HG02610 (cell line): ENCODE data around the gene C16orf89.
"Not testable (repeated sequence)": the region's sequence is repeated elsewhere in the genome, so short reads cannot be mapped to it uniquely, and the experiment has no call there.

Experiments used
- ATAC-seq: cut with Tn5 transposase; IDR thresholded peaks from one replicate; pipeline ENCODE4 v1.9.1; 2021; ENCODE audit warnings: mild to moderate bottlenecking, moderate library complexity; ENCODE audit not compliant: unreplicated experiment

C16orf89 gene, protein sequence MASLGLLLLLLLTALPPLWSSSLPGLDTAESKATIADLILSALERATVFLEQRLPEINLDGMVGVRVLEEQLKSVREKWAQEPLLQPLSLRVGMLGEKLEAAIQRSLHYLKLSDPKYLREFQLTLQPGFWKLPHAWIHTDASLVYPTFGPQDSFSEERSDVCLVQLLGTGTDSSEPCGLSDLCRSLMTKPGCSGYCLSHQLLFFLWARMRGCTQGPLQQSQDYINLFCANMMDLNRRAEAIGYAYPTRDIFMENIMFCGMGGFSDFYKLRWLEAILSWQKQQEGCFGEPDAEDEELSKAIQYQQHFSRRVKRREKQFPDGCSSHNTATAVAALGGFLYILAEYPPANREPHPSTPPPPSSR

DNA sequence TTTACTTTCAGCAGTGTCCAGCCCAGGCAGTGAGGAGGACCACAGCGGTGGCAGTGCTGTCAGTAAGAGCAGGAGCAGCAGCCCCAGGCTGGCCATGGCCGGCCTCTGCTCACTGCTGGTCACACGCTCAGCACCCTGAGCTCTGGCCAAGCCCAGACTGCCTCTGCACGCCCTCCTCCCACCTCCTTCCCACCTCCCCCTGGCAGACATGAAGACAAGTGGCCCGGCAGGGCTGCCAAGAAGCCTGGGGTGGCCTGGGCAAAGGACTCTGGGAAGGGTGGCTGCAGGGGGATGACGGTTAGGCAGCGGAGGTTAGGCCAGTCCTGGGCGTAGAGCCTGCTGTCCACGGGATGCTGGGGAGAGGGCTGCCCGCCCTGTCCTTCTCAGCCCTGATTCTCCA, at the start of gene C16orf89:
C16orf89 (minus strand) TSS at position 144 of the 400 bp plus-strand sequence; CDS start at position 96, 48 bp downstream.
- no peak for ATAC-seq

DNA sequence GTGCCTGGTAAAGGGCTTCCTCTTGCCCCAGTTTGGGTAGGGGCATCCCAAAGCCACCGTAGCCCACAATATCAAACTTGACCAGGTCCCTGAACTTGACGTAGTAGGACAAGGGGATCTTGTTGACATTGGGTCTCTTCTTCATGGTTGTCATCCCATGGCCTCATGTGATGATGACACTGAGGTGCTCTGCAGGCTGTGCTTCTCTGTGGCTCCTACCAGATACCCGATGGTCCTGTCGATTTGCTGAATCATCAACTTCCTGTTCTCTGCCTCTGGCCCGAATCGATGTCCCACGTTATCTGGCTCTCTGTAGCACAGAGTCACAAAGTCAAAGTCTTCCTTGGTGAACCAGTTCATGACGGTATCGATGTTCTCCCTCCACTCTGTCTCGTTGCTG, 45.2 kb upstream of the C16orf89 start:
- ATAC-seq, result not testable (repeated sequence)

DNA sequence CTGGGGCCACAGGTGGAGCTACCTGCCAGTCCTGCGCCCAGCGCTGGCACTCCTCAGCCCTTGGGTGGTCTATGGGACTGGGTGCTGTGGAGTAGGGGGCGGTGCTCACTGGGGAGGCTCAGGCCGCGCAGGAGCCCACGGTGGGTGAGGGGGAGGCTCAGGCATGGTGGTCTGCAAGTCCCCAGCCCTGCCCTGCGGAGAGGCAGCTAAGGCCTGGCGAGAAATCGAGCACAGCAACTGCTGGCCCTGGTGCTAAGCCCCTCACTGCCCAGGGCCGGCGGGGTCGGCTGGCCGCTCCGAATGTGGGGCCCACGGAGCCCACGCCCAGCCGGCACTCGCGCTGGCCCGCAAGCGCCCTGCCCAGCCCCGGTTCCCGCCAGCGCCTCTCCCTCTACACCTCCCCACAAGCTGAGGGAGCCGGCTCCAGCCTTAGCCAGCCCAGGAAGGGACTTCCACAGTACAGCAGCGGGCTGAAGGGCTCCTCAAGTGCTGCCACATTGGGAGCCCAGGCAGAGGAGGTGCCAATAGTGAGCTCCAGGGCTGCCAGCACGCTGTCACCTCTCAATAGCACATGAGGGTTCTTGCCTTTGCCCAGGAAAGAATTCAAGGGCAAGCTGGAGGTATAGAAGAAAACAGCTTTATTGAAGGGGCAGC, 42.9 kb upstream of the C16orf89 start:
- ATAC-seq, result no peak

DNA sequence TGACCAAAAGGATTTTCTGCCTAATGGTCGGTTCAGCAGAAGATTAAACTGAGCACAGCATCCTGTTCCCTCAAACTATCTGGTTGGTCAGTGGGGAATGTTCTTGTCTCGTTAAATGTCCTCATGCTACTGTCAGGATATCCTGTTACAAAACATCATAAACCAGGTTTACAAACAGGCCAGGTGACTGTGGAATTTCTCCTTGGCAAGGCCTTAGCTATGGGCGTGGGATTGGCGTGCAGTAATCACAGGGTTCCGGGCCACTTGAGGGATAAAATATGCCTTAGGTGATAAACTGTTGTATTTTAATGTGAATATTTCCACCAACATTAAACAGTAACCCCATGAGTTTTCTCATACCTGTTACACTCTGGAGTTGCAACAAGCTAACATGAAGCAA, 39.3 kb upstream of the C16orf89 start:
- ATAC-seq, result not testable (repeated sequence)

DNA sequence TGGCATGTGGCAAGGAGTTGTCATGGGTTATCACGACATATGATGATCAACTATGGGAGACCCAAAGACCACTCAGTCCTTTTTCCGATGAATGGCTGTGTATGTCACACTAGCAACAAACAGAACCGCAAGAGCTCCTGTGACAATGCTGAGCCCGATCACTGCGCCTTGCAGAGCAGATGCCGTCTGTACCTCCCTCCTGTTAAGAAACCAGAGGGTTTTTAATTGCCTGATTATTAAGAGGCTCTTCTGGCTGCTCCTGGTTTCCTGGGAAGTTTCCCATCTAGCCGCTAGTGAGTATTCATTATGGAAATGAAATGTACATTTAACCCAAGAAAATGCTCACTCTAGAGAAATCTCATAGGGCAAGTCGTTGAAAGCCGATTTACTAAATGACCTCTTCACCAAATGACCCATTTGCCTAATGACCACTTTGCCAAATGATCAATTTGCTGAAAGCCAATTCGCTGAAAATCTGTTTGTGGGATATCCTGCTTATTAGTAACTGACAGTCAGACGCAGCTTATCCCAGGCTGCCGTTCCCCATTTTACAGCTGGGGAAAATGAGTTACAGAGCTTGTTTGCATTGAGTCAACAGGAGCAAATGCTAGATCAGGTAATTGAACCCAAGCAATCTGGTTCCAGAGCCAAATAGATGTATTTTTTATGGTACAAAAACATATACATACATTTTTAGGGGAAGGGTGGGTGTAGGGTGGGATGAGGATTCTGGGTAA, 37.7 kb upstream of the C16orf89 start:
- not testable (repeated sequence) for ATAC-seq

DNA sequence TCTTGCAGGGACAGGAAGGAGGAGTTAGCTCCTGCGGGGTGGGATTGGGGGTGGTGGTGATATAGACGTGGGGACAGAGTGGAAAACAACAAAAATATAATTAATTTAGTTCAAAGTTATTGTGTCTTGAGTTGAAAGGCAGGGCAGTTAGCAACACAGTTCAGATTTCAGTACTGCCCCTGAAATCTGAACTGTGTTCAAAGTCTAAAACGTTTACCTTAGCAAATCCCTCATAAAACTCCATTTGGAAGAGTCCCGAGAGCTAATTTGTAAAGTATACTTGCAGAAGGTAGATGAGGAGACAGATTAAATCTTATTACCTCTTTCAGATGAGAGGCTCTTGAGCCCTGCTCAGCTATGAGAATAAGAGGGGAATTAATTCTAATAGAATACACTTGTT, 33.4 kb upstream of the C16orf89 start:
- not testable (repeated sequence) for ATAC-seq

DNA sequence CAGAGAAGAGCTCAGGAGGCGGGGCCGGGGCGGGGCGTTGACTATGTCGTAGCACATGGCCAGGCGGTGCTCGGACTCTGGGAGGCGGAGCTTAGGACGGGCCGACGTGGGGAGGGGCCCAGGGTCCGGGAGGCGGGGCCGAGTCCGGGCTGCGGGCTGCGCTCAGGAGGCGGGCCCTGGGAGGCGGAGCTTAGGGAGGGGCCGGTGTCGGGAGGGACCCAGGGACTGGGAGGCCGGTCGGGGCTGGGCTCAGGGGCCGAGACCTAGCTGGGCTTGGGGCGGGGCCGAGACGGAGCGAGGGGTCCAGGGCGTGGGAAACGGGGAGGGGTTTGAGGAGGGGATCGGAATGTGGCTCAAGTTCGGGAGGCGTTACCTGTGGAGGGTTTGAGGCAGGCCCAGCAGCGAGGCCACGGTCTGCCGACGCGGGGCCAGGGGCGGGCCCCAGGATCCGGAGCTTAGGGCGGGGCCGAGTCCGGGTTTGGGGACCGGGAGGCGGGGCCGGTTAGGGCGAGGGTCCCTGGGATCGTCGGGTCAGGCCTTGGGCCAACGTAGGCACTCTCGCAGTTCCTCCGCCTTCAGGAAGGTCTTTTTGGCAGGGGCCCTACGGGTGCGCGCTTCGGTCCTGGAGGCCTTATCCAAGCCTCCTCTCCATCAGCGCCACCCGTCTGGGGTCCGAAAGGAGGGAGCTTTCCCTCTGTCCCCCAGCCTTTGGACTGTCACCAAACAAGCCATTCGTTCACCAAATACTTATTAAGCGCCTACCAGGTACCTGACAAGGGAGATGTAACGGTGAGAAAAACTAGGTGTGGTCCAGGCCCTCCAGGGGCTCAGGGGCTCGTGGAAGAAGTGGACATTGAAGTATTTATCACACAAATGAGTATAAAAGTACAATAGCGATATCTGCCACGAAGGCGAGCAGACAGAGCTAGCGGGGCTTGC, 32.7 kb upstream of the C16orf89 start:
- not testable (repeated sequence) for ATAC-seq

DNA sequence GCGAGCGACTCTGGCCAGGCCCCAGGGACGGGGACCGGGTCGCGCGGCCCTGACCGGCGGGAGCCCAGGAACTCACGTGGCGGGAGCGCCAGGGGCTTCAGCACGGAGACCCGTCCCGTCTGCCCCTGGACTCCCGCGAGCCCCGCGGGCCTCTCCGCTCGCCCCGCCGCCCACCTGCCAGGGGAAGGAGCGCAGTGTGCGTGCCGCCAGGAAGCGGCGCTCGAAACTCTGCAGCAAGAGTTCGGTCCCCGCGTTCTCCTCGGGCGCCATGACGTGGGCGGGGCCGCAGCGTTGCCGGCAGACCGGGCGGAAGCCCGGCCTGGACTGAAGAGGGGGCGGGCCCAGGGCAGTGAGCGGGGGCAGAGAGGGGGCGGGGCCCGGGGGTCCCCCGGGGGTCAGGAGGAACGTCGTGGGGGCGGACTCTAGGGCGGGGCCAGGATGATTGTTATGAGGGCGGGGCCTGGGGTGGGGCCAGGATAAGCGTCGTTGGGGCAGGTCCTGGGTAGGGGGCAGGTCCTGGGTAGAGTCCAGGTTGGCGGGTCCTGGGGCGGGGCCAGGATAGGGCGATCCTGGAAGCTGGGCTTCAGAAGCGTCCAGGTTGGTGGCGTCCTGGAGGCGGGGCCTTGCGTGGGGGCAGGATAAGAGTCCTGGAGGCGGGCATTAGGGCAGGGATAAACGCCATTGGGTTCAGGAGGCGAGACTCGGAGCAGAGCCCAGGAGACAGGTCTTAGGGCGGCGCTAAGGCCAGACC, 31.9 kb upstream of the C16orf89 start, which contains the start of gene EEF2KMT:
EEF2KMT (minus strand) TSS at position 326 of the 751 bp plus-strand sequence; CDS start at position 270, 56 bp downstream.
- peak; percentile 97 for ATAC-seq

DNA sequence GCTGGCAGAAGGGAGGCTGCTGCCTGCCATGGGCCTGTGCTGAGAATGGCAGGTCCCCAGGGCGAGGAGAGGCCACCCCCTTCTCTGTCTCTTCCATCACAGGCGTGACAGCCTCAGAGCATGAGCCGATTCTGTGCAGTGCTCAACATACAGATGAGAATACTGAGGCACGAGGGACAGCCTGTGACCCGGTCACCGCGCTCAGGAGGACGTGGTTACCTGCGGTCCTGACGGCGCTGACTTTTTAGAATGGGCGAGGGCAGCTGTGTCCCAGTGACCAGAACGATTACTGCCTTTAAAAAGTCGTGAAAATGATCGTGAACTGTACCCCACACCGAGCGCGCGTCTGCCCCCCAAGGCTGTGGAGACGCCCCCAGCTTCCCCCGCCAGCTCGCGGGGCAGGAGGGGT, 31.3 kb upstream of the C16orf89 start:
- ATAC-seq, result not testable (repeated sequence)

DNA sequence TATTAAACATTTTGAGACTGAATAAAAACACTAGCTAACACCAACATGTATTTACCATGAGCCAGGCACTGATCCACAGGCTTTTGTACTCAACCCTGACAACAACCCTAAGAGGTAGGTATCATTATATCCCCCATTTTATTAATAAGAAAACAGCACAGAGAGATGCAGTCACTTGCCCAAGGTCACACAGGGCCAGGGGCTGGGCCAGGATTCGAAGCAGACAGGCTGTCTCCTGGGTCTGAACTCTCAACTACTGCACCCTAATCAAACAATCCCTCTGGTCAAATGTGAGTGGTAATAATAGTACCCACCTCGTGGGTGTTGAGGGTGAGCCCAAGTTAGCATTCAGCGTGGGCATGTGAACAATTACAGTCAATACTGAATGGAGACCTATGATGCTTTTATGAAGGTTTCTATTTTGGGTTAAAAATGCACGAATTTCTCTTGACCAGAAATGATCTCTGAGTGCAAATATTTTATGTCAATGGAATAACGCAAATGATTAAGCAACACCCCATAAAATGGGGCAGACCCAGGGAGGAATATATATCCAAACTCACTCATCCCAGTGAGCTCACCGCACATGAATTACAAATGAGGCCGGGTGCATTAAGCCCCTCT, 30.8 kb upstream of the C16orf89 start:
- not testable (repeated sequence) for ATAC-seq

DNA sequence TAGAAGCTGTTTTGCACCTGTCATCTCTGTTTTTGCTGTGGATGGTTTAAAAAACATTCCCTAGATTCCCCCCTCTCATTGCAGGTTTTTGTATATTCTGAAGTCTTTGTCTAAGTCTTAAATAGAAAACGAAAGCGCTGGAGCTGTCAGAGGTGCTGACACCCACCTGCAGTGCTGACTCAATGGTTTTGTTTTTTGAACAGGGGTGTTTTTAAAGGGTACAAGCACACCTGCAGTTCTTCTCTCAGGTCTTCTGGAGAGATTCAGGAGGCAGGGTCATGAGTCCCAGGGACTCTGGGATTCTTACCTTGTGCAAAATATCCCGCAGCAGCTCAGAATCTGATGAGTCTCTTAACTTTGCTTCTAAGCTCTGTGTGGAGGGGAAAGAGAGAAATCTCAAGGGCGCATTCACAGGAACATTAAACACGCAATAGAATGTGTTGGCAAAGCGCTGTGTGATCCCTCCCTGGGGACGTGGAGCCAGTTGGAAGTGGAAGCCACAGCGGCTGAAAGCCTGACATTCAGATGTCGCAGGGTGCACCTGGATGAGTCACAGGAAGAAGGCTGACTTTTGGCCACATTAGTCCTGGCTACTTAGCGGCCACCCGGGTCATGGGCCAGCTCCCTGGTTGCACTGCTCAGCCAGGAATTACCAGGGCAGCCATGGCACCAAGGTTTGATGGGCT, 29.5 kb upstream of the C16orf89 start:
- not testable (repeated sequence) for ATAC-seq

DNA sequence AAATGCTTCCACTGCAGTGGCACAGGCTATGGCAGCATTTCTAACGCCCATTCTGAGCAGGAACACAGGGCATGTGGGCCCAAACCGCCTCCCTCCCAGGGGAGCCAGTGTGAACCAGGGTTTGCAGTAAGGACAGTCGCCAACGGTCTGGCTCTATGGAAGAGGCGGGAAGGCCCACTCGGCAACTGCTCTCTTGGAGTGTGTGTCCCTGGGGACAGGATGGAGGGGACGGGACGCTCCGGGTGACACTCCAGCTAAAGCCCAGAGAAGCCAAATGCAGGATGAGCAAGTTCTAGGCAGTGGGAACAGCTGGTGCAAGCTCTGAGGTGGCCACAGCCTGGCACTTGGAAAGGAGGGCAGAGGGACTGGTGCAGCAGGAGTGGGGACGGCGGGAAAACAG, 28.0 kb upstream of the C16orf89 start:
- ATAC-seq, result not testable (repeated sequence)

DNA sequence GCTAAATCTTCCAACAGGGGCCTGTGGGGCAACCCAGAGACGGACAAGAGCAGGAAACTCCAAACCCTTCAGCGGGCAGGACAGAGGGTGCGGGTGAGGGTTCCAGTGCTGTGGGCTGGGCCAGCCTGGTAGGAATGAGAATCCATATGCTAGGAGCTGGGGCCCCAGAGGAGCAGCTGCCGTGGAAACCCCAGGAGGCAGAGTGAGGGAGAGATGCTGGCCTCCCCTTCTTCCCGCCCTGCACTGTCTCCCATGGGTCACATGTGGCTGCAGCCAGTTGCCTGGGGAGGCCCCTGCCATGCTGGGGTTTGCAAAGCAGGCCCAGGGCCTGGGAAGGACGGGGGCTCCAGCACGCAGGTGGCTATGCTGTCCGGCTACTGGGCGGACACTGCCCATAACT, 27.3 kb upstream of the C16orf89 start:
- not testable (repeated sequence) for ATAC-seq

DNA sequence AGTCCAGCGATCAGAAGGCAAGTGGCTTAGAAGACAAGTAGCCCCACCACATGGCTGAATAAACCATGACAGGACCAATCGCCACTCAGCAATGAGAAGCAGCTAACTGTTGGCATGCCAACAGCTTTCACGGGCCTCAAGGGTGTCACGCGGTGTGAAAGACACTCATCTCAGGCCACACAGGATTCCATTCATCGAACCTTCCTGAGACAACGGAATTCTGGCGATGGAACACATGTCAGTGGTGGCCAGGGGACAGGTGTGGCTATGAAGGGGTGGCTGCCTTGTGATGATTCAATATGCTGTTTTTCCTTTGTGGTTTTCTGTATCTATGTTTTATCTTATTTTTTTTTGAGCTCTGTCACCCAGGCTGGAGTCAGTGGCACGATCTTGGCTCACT, 24.8 kb upstream of the C16orf89 start:
- not testable (repeated sequence) for ATAC-seq

DNA sequence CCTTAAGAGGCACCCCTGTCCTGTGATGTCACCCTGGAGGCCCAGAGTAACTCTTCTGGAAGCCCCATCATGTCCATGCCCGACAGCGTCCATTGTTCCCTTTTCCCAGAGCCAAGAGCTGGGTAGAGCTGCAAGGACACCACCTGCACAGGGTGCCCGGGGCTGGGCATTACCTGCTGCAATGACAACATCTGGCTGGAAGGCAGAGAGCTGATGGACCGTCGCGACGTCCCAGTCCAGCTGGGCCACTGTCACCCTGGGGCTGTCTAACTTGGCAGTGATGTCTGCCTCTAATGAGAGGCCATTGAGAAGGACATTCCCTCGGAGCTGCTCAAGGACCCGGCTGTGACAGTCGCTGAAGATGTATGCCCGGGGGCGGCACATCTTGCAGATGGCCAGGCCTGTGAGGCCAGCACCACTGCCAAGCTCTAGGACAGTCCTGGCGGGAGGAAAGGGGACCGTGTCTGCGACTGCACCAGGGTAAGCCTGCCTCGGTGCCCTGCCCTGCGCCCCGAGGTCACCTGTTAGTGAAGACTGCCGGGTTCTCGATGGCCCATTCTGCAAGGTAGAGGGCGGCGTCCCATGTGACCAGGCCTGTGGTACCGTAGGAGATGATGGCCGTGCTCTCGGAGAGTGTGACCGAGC, 24.3 kb upstream of the C16orf89 start:
- not testable (repeated sequence) for ATAC-seq

DNA sequence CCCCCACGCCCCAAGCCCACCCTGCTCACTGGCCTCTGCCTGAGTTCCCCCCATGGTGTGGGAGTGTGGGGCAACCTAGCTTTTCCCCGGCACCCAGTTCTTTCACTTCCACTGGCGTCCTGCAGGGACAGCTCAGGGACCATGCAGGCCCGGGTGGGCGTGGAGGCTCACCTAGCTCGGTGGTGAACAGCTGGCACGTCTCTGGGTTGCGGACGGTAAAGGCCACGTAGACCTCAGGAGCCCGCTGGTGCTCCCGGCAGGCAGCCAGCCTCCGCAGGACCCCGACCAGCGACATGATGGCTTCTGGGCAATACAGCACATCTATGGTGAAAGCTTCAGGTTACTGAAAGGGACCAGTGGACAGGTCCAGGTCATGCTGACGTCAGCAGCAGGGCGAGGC, 23.2 kb upstream of the C16orf89 start:
- ATAC-seq, result not testable (repeated sequence)

DNA sequence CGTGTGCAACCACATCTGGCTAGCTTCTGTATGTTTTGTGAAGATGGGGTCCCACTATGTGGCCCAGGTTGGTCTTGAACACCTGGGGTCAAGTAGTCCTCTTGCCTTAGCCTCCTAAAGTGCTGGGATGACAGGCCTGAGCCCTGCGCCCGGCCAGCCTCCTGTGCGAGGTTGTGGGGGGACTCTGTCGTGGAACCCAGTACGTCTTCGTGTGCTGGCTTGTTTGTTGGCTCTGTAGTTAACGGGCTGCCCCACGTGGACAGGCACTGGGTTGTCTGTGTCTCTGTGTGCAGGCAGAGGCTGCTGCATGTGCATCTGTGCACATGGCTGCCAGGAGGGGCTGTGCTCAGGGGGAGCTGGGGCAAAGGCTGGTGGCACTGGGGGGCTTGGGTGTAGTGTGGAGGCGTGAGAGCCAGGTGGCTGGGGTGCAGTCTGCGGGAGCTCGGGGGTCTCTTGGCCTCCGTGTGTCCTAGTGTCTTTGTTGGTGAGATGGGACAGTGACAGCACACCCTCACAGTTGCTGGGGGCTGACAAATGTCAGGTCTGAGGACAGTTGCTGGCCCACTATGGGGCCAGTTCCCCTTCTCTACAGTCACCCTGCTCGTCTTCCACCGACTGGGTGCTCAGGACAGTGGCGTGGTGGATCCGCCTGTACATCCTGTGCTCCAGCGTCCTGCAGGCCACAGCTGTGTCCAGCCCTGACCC, 22.5 kb upstream of the C16orf89 start:
- not testable (repeated sequence) for ATAC-seq
